ENCODE measurements around the gene NAA40. TPM values are rescaled to one million over a fixed set of nuclear protein-coding genes. Genes with fewer than 3 reads are reported as not detected.

NAA40 gene
- total and polyA plus RNA-seq, 2 of the 13 experiments (the other 11 are each of a cell fraction or from before 2014, with no cell fraction given), result 11.1 to 17.9 TPM

DNA sequence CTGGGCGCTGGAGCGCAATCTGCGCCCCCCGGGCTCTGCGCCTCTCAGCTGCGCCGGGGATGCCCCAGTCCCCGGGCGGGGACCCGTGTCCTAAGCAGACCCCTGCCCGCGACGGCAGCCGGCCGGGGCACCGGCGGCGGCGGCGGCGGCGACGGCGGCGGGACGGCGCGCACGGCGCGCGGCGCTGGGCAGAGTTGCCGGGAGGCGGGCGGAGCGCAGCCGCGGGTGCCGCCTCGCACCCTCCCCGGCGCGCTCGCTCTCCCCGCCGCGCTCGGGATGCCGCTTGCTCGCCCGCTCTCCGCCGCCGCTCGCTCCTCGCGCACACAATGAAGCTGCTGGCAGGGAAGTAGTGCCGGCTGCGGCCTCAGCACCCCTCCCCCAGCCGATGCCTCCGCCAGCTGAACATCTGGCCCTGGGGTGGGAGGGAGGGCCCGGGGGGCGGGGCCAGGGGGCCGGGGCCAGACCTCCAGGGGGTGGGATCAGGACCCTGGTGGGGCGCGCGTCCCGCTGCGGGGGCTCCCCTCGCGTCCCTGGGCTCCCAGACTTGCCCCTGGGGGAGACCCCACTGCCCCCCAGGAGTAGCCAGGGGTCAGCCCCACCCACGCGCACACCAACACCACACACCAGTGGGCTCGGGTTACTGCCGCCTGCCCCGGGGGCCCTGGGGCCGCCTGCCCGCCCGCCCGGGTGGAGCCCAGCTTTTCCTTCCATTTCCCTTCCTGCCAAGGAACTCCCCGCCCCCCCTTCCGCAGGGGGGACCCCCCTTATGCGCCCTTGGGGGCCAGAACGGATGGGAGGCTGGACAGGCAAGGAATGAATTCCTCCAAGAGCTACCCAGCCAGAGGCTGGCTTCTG is 21.7 kb upstream of the NAA40 start, which contains the start of gene RCOR2 (continued):
- TF ChIP-seq HIVEP1 (CRISPR knock-in tag; IDR thresholded peaks at IDR 0.05) (0 out of 2 replicates have a peak, but pooled peaks have one; percentile 45), THYN1 (CRISPR knock-in tag; IDR thresholded peaks at IDR 0.05; ENCODE audit: borderline replicate concordance, low read depth) (no peak), ZNF598 (CRISPR knock-in tag; IDR thresholded peaks at IDR 0.05; ENCODE audit: borderline replicate concordance) (no peak), DPF2 (CRISPR knock-in tag; IDR thresholded peaks at IDR 0.05; ENCODE audit: borderline replicate concordance, low read depth) (no peak), BCL6 (CRISPR knock-in tag; IDR thresholded peaks at IDR 0.05) (peak; percentile 25; the same call in 1 of the 2 replicates), KDM3A (CRISPR knock-in tag; IDR thresholded peaks at IDR 0.05; ENCODE audit: low read depth) (no peak), AGO2 (optimal IDR thresholded peaks at IDR 0.05; ENCODE audit: low read depth, low read length) (no peak), GATAD1 (CRISPR knock-in tag; IDR thresholded peaks at IDR 0.05) (peak; percentile 62; the same call in 1 of the 2 replicates), HOXA9 (CRISPR knock-in tag; IDR thresholded peaks at IDR 0.05; ENCODE audit: borderline replicate concordance) (0 out of 2 replicates have a peak, but pooled peaks have one; percentile 3), MEF2D (CRISPR knock-in tag; IDR thresholded peaks at IDR 0.05) (no peak)
- TF ChIP-seq, protein P1, sequence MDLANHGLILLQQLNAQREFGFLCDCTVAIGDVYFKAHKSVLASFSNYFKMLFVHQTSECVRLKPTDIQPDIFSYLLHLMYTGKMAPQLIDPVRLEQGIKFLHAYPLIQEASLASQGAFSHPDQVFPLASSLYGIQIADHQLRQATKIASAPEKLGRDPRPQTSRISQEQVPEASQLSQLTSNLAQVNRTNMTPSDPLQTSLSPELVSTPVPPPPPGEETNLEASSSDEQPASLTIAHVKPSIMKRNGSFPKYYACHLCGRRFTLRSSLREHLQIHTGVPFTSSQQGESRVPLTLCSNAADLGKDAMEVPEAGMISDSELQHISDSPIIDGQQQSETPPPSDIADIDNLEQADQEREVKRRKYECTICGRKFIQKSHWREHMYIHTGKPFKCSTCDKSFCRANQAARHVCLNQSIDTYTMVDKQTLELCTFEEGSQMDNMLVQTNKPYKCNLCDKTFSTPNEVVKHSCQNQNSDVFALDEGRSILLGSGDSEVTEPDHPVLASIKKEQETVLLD (CRISPR knock-in tag; IDR thresholded peaks at IDR 0.05; ENCODE audit: low read depth), result peak; percentile 73; the same call in 1 of the 2 replicates
- TF ChIP-seq, protein P2, sequence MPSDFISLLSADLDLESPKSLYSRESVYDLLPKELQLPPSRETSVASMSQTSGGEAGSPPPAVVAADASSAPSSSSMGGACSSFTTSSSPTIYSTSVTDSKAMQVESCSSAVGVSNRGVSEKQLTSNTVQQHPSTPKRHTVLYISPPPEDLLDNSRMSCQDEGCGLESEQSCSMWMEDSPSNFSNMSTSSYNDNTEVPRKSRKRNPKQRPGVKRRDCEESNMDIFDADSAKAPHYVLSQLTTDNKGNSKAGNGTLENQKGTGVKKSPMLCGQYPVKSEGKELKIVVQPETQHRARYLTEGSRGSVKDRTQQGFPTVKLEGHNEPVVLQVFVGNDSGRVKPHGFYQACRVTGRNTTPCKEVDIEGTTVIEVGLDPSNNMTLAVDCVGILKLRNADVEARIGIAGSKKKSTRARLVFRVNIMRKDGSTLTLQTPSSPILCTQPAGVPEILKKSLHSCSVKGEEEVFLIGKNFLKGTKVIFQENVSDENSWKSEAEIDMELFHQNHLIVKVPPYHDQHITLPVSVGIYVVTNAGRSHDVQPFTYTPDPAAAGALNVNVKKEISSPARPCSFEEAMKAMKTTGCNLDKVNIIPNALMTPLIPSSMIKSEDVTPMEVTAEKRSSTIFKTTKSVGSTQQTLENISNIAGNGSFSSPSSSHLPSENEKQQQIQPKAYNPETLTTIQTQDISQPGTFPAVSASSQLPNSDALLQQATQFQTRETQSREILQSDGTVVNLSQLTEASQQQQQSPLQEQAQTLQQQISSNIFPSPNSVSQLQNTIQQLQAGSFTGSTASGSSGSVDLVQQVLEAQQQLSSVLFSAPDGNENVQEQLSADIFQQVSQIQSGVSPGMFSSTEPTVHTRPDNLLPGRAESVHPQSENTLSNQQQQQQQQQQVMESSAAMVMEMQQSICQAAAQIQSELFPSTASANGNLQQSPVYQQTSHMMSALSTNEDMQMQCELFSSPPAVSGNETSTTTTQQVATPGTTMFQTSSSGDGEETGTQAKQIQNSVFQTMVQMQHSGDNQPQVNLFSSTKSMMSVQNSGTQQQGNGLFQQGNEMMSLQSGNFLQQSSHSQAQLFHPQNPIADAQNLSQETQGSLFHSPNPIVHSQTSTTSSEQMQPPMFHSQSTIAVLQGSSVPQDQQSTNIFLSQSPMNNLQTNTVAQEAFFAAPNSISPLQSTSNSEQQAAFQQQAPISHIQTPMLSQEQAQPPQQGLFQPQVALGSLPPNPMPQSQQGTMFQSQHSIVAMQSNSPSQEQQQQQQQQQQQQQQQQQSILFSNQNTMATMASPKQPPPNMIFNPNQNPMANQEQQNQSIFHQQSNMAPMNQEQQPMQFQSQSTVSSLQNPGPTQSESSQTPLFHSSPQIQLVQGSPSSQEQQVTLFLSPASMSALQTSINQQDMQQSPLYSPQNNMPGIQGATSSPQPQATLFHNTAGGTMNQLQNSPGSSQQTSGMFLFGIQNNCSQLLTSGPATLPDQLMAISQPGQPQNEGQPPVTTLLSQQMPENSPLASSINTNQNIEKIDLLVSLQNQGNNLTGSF (CRISPR knock-in tag; IDR thresholded peaks at IDR 0.05), result no peak
- TF ChIP-seq, protein P3, sequence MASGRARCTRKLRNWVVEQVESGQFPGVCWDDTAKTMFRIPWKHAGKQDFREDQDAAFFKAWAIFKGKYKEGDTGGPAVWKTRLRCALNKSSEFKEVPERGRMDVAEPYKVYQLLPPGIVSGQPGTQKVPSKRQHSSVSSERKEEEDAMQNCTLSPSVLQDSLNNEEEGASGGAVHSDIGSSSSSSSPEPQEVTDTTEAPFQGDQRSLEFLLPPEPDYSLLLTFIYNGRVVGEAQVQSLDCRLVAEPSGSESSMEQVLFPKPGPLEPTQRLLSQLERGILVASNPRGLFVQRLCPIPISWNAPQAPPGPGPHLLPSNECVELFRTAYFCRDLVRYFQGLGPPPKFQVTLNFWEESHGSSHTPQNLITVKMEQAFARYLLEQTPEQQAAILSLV (CRISPR knock-in tag; IDR thresholded peaks at IDR 0.05; ENCODE audit: borderline replicate concordance), result no peak
- TF ChIP-seq, protein P4, sequence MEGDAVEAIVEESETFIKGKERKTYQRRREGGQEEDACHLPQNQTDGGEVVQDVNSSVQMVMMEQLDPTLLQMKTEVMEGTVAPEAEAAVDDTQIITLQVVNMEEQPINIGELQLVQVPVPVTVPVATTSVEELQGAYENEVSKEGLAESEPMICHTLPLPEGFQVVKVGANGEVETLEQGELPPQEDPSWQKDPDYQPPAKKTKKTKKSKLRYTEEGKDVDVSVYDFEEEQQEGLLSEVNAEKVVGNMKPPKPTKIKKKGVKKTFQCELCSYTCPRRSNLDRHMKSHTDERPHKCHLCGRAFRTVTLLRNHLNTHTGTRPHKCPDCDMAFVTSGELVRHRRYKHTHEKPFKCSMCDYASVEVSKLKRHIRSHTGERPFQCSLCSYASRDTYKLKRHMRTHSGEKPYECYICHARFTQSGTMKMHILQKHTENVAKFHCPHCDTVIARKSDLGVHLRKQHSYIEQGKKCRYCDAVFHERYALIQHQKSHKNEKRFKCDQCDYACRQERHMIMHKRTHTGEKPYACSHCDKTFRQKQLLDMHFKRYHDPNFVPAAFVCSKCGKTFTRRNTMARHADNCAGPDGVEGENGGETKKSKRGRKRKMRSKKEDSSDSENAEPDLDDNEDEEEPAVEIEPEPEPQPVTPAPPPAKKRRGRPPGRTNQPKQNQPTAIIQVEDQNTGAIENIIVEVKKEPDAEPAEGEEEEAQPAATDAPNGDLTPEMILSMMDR (CRISPR knock-in tag; IDR thresholded peaks at IDR 0.05), result 0 out of 2 replicates have a peak, but pooled peaks have one; percentile 1
- TF ChIP-seq, protein P5, sequence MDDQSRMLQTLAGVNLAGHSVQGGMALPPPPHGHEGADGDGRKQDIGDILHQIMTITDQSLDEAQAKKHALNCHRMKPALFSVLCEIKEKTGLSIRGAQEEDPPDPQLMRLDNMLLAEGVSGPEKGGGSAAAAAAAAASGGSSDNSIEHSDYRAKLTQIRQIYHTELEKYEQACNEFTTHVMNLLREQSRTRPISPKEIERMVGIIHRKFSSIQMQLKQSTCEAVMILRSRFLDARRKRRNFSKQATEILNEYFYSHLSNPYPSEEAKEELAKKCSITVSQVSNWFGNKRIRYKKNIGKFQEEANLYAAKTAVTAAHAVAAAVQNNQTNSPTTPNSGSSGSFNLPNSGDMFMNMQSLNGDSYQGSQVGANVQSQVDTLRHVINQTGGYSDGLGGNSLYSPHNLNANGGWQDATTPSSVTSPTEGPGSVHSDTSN (CRISPR knock-in tag; IDR thresholded peaks at IDR 0.05; ENCODE audit: borderline replicate concordance), result no peak
